CD4-positive, alpha-beta T cell treated with Interferon alpha-2 for 1 hour (primary cell): ENCODE measurements around the gene DAAM2.

Experiments
- DNase-seq, 2 donors: peaks; one replicate each; pipeline ENCODE4 v3.0.0-alpha.2; 2020 to 2022

The DAAM2 gene

DNA sequence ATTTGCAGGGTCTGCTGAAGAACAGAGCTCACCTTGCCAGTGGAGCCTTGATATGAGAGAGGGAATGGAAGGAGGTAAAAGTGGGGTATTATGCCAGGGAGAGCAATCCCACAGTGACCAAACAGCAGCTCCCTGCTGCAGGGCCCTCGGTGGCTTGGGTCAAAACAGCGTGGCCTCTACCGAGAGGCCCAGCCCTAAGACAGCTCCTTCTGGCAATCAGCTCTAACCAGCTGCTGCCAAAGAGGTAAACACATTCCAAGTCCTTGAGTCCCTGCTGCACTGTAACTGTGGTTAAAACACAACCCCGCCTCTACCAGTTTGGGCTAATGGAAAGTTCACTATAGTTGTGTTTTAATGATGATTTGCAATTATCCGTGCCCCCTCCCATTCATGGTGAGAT, 1.4 kb upstream of the DAAM2 start:
- no peak for DNase-seq

DNA sequence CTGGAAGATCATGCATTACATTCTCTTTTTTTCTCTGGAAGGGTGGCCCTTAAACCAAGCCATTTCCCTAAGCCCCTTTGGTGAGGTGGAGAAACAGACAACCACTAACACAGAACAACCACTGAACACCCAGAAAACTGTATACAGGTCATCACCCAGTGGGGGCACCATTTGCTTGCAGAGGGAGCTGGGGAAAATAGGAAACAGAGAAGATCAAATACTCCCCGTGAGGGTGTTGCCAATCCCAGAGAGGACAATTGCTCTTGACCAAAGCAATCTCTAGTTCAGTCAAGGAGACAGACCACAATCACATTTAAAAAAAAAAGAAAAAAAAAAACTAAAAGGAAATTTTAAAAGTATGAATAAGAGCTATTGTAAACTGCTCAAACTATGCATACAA, 865 bp upstream of the DAAM2 start:
- DNase-seq, result no peak

DNA sequence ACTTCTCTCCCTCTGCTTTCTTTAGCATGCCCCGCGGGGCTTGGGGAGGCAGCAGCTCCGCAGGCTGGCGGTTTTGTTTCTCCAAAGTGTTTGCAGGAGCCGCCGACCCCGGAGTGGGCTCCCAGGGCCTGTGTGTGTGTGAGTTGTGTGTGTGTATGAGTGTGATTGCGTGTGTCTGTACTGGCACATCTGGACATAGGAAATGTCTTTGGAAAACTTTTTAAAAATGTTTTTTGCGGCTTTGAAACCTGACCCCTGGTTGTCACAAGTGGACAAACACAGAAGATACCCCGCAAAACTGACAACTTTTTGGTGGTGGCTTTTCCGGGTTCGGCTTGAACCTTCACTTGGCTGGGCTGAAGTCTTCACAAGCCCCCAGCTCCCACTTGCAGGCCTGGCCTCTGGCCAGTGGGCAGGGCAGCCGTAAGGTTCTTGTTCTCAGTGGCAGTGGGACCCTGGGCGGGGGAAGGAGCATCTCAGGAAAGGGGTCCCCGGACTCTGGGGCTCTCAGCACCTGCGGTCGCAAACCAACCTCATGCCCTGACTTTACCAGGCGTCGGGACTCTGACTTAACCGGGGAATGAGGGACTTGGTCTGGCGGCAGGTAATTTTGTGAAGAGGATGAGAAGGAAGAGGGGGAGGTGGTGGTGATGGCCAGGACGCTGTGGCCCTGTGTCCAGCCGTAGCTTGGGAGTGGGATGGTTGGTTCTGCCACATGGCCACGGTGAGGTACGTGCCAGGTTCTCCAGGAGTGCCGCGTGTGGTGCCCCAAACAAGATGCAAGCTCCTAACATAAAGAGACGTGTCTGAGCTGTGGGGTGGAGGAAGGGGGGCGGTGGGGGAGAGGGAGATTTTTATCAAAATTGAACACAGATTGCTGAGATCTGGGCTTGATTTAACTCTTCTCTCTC, 619 bp downstream of the DAAM2 start:
- DNase-seq, result no peak

DNA sequence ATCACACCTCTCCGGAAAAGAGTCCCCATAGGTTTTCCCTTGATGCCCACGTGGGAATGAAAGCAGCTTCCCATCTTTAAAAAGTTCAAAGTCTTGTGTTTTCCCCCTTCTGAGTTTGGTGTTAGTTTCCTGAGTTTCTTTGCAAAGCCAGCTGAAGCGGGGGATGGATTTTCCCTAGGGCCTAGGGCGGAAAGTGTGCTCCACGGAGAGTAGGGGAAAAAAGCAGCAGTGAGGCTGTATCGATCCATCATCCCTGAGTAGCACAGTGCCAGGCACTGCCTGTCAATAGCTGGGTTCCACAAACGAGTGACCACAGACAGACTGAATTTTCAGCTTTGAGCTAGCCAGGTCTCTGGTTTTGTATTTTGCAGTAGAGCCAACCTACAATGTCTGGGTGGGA, 1.3 kb downstream of the DAAM2 start:
- DNase-seq, result no peak

DNA sequence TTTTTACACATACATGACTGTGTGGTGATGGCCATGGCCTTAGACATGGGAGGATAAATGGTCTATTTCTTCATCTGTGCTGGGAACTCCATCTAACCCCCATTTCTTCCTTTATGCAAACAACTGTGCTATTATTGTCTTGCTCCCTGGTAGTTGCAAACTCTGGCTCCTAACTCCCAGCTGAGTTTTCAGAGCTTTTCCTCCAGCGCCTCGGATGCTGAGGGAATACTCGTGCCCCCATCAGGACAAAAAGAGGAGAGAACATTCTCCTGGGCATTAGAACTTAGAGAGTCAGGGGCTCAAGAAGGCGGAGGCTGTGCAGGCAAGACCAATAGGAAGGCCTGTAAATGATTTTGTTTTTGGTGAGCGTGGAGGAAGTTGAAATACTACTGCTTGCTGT, 2.1 kb downstream of the DAAM2 start:
- no peak for DNase-seq

DNA sequence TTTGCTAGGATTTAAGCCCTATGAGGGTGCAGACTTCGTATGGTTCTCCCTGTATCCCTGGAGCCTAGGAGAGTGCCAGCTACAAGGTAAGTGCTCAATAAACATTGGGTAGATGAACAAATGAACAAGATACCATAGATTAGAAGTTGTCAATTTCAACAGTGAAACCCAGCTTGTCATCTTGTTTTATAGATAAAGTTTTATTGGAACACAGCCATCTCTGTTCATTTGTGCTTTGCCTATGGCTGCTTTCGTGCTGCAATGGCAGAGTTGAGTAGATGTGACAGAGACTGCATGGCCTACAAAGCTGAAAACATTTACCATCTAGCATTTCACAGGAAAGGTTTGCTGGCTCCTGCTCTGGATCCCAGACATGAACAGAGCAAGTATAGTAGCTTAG, 5.6 kb downstream of the DAAM2 start:
- DNase-seq, result no peak

DNA sequence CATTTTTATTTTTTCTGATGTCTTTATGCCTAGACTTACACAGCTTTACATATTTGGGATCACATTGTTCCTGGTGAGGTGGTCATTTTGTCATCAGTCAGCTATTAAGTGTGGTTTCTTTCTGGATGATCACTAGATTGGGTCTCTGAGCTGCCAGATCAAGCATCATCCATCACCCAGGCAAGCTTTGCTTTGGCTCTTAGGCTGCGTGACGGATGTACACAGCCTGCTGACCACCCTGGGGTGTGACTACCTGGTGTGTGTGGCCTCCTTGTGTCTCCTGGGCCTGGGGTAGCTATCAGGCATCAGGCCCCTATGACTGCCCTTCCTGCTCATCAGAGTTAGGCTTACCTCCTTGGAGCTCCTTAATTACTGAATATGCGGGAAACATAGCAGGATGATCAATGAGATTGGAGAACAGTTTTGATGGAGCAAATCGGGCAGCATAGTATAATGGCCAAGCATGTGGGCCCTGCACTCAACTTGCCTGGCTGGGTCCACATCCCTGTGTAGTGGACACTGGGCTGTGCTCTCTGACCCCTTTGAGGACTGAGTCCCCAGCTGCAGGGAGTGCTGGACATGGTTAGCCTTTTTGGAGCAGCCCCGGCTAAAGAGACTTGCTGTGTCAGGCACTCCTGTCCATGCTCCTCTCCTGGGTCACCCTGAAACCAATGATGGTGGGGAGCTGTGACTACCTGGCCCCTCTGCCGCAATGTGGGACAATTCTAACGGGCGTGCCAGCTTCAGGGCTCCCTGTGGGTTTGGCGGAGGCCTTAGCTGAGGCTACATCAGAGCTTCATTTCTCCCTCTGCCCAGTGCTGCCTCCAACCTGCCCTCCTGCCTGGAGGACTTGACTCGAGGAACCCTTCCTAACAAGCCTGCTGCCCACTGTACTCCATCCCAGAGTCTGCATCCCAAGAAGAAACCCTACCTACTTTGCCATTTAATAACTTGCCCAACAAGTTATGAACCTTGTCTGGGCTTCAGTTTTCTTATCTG, 8.2 kb downstream of the DAAM2 start:
- no peak for DNase-seq

DNA sequence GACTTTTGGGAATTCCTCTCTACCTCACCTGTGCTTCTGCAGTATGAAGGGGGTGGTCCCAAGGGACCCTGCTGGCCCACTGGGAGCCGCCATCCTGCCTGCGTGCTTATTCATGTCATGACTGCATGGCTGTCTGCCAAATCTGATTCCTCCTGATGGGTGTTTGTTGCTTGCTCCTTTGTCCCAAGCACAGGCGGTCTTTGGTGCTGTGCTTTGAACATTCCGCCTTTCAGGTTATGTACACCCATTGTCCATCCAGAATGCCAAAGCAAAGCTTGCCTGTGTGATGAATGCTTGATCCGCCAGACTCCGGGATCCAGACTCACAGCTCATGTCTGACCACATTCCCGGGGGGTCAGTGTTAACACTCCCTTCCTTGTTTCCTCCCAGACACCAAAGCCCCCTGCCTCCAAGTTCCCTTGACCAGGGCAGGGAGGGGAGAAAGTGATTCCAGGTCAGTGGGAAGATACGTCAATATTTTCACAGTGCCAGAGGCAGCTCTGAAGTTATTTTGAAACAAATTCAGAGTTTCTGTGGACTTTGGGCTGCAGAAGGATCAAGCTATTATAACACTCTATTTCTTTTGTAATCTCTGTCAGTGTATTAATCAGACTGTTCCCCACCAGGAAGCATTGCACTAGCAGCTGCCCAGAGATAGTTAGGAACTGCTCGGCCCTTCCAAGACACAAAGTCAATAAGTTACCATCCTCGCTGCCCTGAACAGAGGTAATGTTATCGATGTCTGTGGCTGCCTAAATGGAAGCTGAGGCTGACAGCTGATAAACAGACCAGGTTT, 9.5 kb downstream of the DAAM2 start:
- DNase-seq, result no peak

DNA sequence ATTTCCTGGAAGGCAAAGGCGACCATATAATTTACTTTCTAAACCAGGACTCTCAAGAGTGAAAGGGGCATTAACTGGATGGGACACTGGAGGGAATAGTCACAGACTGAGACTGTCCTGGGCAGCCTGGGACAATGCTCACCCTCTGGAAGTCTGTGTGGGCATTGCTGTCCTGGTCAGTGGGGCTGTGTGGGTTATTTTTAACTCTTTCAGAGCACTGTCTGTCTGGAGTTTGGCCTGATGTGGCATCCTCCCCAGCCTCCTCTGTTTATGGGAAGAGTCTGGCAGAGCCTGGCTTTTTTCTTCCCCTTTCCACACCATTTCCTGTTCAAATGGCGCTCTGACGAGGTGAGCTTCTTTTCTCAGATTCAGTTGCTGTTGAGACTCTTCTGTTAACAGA, 11.7 kb downstream of the DAAM2 start:
- DNase-seq, result no peak

DNA sequence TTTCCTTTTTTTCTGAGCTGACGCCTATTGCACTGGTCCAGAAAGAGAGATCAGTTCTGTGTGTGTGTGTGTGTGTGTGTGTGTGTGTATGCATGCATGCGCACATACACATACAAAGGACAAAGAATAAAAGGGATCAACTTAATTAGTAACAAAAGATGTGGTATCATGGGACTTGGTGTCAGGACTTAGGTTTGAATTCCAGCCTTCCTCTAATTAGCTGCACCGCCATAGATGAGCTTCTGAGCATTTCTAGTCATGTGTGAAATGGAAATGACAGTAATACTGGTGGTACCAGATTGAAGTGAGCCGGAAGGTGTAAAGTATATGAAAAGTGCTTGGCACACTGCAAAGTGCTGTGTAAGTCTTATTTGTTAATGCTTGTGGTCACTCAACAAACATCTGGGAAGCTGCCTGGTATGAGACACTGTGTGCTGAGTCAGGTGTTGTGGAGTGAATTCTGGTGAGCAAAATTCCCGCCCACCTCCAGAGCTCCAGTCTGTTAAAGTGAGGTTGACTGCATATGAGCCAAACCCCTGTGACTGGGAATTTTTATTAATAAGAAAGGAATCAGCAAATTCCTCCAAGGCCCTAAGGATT, 12.4 kb downstream of the DAAM2 start:
- no peak for DNase-seq

DNA sequence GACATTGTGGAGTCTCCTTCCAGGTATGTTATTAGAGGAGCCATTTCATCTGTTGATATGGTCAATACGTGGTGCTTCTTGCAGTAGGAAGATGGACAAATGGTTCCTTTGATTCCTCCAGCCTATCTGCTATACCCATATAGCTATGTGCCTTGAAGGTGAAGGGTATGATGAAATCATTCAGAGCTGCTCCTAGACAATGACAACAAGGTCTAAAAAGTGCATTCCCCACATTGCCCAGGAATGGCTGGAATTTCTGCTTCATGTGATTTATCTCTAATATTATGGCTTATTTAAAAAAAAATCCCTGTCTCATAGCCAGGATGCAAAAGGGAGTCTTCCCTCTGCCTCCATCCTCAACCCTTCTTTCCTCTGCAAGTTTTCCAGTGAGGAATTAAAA, 14.1 kb downstream of the DAAM2 start:
- no peak for DNase-seq

DNA sequence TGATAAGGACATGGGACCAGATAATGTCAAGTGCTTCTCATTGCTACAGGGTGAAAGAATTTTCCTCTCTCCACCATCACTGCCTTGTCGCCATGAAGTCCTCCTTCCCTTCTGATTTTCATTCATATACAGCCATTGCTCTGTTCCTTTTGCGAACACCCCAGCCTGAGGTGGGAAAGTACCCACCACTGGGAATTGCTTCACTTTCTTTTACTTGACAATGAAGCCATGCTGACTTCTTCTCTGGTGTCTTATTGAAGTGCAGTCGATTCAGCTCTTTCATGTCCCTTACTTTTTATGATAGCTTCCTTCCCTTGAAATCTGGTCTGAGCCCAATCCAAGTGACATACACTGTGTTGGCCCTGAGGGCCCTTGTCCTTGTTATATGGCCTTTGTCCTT, 16.2 kb downstream of the DAAM2 start:
- no peak for DNase-seq

DNA sequence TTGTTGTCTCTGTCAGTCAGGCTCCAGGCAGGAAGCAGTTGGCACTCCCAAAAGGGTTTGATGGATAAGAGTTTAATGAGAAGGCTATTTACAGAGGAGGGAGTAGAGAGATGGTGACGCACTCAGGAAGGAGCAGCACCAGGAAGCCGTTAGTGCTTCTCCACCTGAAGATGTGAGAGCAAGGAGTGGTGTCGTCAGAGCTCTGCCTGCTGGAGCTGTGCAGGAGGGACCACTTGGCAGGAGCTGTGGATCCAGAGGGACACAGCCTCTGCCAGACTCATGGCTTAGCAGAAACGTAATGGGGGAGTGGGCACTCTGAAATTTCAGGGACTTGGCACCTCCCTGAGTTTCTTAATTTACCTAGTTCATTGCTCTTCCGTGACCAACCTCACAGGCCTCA, 16.8 kb downstream of the DAAM2 start:
- no peak for DNase-seq

DNA sequence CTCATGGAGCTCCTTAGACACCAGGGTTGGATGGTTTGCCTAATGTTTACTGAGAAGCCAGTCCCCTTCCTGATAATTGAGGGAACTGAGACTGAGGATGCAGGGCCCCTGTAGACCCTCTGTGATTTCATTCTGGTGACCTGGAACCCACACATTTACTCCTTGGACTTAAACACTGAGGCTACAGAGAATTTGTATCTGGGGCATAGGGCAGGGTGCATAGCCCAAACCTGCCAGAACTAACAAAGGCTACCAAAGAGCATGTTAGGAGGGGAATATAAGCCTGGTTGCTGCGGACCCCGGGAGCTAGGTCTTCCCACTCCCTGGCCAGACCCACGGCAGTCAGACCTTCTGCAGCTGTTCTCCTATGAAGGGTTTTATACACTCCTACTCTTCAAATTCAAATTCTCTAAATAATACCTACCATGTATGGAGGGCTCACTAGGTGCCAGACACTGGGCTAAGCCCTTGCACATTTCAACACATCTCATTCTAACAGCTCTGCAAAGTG, 19.7 kb downstream of the DAAM2 start:
- DNase-seq, result no peak

DNA sequence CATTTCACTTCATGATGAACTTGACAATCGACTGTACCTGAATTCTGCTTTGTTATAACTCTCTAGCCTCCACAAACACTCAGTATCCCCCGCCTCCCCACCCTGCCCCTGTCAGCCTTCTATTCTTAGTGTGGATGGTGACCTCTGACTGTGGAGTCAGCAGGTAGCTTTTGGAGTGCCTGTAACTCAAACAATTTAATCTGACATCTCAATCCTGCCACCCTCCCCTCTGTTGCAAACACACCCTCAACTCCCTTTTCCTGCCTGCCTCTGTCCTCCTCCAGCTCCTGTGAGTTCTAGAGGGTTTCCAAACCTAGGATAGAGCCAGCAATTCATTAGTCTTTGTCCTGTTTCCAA, 20.3 kb downstream of the DAAM2 start:
- no peak for DNase-seq

DNA sequence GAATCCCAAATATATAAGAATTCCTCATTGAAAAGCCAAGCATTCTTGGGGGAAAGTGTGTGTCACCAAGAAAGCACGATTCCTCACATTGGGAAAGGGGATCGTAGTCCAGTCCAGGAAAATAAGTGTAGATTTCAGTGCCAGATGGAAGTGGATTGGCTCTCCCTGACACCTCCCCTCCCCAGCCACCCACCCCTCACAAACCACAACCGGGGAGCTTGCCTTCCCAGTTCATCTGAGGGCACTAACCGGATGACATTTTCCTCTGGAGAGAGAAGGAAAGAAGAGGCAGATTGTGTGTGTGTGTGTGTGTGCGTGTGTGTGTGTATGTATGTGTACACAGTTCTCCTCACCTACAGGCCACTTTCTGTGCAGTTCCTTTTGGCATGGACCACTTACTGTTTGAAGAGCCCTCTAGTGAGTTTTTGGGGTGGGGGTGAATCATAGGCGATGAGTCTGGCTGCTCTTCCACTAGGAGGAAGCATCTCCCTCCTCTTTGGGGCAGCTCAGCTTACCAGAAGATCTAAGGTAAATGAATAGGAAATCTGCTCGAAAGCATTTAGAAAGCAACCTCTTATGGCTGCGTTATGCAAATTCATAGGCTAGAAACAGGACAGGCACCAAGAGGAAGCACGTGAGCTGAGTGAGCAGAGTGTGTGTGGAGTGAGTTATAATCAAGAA, 20.8 kb downstream of the DAAM2 start:
- no peak for DNase-seq

DNA sequence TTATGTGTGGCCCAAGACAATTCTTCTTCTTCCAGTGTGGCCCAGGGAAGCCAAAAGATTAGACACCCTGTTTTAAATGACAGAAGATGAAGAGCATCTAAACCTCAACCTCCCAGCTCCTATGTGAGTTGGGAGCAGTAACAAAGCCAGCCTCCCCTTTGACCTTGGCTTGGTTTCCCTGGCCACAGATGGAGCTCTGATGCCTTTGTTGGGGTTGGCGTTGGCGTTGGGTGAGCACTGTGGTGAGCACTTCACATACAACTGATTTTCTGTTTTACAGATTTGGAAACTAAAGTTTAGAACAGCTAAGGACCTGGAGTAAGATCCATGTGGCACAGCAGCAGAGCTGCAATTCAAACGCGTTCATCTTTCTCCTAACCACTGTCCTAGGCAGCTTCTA, 22.1 kb downstream of the DAAM2 start:
- DNase-seq, result no peak

DNA sequence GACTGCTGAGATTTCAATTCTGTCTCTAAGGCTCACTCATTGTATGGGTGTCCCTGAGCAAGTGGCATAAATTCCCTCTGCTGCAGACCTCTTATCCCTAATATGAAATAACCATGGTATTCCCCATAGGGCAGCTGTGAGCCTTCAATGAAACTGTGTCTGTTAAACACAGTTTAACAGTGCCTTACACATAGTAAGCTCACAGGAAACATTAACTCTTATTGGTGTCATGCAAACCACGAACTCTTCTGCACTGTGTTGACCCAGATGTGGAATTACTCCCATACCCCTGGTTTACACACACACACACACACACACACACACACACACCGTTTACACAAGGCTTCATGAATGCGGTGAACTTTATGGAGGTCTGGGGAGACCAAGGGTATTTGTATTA, 23.2 kb downstream of the DAAM2 start:
- no peak for DNase-seq

DNA sequence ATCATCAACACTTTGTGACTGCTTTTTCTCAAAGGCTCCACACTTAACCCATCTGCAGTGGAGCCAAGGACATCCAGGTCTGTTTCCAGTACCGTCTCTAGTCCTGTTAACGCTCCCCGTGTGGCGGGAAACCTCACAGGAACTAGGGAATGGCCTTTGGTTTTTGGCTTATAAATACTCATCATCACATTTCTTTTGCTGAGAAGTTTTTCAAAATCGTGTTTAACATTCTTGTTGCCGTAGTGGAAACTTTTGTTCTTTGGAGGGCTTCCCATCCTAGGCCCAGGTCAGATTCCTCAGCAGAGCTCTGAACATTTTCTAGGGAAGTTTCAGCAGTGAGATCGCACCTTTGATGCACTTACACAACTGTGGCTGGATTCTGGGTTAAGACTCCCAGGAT, 24.6 kb downstream of the DAAM2 start:
- no peak for DNase-seq

DNA sequence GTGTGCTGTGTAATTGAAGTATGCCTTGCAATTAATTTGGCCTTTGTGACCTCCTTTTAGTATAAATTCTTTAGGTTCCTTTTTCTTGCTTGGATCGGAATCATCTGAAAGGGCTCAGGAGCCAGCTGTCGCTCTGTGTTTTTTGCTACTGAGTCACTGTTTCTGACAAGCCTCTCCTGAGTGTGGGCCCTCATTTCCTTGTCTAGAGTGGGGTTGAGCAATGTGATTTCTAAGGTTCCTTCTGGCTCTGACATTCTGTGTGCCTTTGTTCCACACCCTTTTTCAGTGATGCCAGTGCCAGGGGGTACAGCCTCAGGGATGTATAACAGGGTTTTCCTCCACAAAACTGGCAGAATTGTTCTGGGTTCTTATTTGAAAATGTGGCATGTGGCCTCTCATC, 26.5 kb downstream of the DAAM2 start:
- no peak for DNase-seq

DNA sequence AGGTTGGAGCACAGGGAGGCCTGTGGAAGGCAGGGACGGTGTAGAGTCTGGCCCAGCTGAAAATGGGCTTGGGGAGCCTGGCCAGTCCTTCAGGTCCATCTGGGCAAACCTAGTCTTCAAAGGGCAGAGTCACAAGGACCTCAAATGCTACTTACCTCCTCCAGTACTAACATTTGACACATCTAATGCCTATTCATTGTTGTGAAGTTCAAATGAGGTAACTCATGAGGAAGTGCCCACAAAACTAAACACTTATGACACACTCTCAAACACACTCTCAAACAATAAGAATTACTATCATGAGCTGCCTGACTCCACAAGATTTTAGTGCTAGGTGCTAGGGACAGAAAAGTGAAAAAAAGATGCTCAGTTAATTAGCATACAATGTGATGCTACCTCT, 27.1 kb downstream of the DAAM2 start:
- DNase-seq, result no peak

DNA sequence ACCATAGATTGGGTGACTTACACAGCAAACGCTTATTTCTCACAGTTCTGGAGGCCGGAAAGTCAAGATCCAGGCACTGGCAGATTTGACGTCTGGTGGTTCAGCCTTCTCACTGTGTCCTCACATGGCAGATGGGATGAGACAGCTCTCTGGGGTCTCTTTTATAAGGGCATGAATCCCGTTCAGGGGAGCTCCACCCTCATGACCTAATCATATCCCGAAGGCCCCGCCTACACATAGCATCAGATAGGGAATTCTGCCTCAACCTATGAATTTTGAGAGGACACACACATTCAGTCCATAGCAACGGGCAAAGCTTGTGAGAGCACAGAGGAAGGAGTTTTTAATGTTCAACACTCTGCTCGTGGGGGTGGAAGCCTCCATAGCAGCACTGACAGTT, 27.5 kb downstream of the DAAM2 start:
- DNase-seq, result no peak
